Gastroesophageal sphincter (tissue), 3 donors: ENCODE data around the gene FRMD4B.
A peak's percentile ranks its signal among the peaks of the same experiment; 100 is the strongest.

Experiments
- POLR2A ChIP-seq, 2 donors: fragments of 450-650 bp; IDR thresholded peaks; one replicate each; pipeline ENCODE4 v1.6.1; 2017; ENCODE audit warnings: antibody characterized with exemption in 2 of 2, mild to moderate bottlenecking in 2 of 2, moderate library complexity in 1 of 2
- POLR2AphosphoS5 ChIP-seq: sonication (generic); formaldehyde crosslinking; IDR thresholded peaks from one replicate; pipeline ENCODE4 v1.6.1; 2017; ENCODE audit warnings: antibody characterized with exemption
- TF ChIP-seq, protein P1 (sequence below), 4 experiments: fragments of 200-600 bp in 2 of 4; fragments of 450-650 bp in 2 of 4; sonication (generic) in 1 of 4; IDR thresholded peaks; one replicate each; pipeline ENCODE4 v1.5.1; 2017 to 2019; ENCODE audit warnings: antibody characterized with exemption in 4 of 4, mild to moderate bottlenecking in 2 of 4, moderate library complexity in 2 of 4

DNA sequence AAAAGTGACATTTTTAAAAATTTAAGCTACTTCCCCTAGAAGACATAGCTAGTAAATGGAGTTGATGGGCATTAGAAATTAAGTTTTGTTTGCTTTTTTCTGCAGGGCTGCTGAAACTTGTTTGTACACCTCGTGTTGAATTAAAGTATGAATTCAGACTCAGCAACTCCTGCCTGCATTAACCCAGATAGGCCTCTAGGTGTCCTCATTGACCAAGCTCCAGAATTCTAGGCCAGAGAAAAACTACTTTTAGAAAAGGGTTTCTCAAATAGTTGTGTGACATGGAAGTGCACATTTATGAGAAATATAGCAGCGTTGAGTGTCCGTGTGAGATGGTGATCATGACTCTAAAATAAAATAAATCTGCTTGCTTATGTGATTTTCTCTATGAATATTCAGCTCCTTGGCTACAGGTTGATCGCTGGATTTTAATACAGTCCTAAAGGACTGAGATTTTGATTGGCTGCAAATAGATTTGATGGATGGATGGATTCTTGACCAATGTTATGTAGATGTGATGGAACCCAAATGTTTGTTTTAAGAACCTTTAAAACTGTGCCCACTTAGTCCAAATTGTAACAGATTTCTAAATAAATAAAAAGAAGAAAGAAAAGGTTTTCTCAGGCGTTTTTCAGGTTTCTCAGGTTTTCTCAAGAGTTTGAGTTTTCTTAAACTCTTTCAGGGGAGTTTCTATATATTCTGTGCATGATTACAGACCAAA, 224.1 kb downstream of the FRMD4B start:
- TF ChIP-seq POLR2AphosphoS5 (no peak), POLR2A (IDR thresholded peaks at IDR 0.05) (no peak)
- TF ChIP-seq, protein P1, sequence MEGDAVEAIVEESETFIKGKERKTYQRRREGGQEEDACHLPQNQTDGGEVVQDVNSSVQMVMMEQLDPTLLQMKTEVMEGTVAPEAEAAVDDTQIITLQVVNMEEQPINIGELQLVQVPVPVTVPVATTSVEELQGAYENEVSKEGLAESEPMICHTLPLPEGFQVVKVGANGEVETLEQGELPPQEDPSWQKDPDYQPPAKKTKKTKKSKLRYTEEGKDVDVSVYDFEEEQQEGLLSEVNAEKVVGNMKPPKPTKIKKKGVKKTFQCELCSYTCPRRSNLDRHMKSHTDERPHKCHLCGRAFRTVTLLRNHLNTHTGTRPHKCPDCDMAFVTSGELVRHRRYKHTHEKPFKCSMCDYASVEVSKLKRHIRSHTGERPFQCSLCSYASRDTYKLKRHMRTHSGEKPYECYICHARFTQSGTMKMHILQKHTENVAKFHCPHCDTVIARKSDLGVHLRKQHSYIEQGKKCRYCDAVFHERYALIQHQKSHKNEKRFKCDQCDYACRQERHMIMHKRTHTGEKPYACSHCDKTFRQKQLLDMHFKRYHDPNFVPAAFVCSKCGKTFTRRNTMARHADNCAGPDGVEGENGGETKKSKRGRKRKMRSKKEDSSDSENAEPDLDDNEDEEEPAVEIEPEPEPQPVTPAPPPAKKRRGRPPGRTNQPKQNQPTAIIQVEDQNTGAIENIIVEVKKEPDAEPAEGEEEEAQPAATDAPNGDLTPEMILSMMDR (IDR thresholded peaks at IDR 0.05): peak; percentile 90 to 96 (median 92)
